Activated CD8-positive, alpha-beta memory T cell treated with anti-CD3 and anti-CD28 coated beads, Interleukin-2, amount 50 U/mL, for 48 hours (primary cell): Measurements from ENCODE around the gene L3MBTL4.

Source experiments
- DNase-seq: peaks from one replicate; pipeline ENCODE4 v3.0.0-alpha.2; 2020

L3MBTL4 gene

GRCh38 chr18:6018671-6019070, 396.0 kb downstream of the L3MBTL4 start:
- no peak for DNase-seq

- no peak for DNase-seq
Measured at GRCh38 chr18:6017171-6017570, 397.5 kb downstream of the L3MBTL4 start.

GRCh38 chr18:6015364-6015763, 399.3 kb downstream of the L3MBTL4 start:
- DNase-seq, result no peak

- DNase-seq, result no peak
Measured at GRCh38 chr18:6013171-6013810, 401.4 kb downstream of the L3MBTL4 start.

- no peak for DNase-seq
Measured at GRCh38 chr18:6010921-6011320, 403.8 kb downstream of the L3MBTL4 start.

- DNase-seq, result no peak
Measured at GRCh38 chr18:6010284-6010683, 404.4 kb downstream of the L3MBTL4 start.

GRCh38 chr18:6009756-6010155, 405.0 kb downstream of the L3MBTL4 start:
- no peak for DNase-seq

- no peak for DNase-seq
Measured at GRCh38 chr18:6004683-6005082, 410.0 kb downstream of the L3MBTL4 start.

- no peak for DNase-seq
Measured at GRCh38 chr18:6004119-6004518, 410.6 kb downstream of the L3MBTL4 start.

- no peak for DNase-seq
Measured at GRCh38 chr18:6001867-6002266, 412.8 kb downstream of the L3MBTL4 start.

GRCh38 chr18:5998907-5999306, 415.8 kb downstream of the L3MBTL4 start:
- DNase-seq, result no peak

GRCh38 chr18:5998166-5998881, 416.4 kb downstream of the L3MBTL4 start:
- no peak for DNase-seq

- no peak for DNase-seq
Measured at GRCh38 chr18:5997361-5997760, 417.4 kb downstream of the L3MBTL4 start.

- DNase-seq, result no peak
Measured at GRCh38 chr18:5995626-5996025, 419.1 kb downstream of the L3MBTL4 start.

- DNase-seq, result no peak
Measured at GRCh38 chr18:5993938-5994337, 420.8 kb downstream of the L3MBTL4 start.

GRCh38 chr18:5992381-5992780, 422.3 kb downstream of the L3MBTL4 start:
- DNase-seq, result no peak

- no peak for DNase-seq
Measured at GRCh38 chr18:5987249-5987648, 427.5 kb downstream of the L3MBTL4 start.

- no peak for DNase-seq
Measured at GRCh38 chr18:5986257-5986931, 428.3 kb downstream of the L3MBTL4 start.

- no peak for DNase-seq
Measured at GRCh38 chr18:5984245-5984644, 430.5 kb downstream of the L3MBTL4 start.

- DNase-seq, result no peak
Measured at GRCh38 chr18:5983488-5983887, 431.2 kb downstream of the L3MBTL4 start.

- DNase-seq, result no peak
Measured at GRCh38 chr18:5982332-5982731, 432.4 kb downstream of the L3MBTL4 start.

- no peak for DNase-seq
Measured at GRCh38 chr18:5980721-5981120, 434.0 kb downstream of the L3MBTL4 start.

GRCh38 chr18:5979971-5980457, 434.7 kb downstream of the L3MBTL4 start:
- no peak for DNase-seq
